PC-3 (cell line): Measurements from ENCODE around the gene FBXO24.

Experiments used
- EZH2 ChIP-seq: fragments of 300-600 bp; sonication (generic); IDR thresholded peaks from one replicate; pipeline ENCODE4 v1.6.1; 2017; ENCODE audit warnings: antibody characterized with exemption, mild to moderate bottlenecking, low read length; ENCODE audit not compliant: unreplicated experiment
- EZH2phosphoT487 ChIP-seq: fragments of 300-600 bp; sonication (generic); IDR thresholded peaks from 2 replicates; pipeline ENCODE4 v1.6.1; 2018; ENCODE audit warnings: mild to moderate bottlenecking, antibody characterized with exemption, low read length, borderline replicate concordance
- TF ChIP-seq, protein P1 (sequence below): fragments of 300-600 bp; sonication (generic); conservative IDR thresholded peaks from 2 replicates; pipeline ENCODE4 v1.5.1; 2017; ENCODE audit warnings: antibody characterized with exemption, low read depth, mild to moderate bottlenecking, low read length

DNA sequence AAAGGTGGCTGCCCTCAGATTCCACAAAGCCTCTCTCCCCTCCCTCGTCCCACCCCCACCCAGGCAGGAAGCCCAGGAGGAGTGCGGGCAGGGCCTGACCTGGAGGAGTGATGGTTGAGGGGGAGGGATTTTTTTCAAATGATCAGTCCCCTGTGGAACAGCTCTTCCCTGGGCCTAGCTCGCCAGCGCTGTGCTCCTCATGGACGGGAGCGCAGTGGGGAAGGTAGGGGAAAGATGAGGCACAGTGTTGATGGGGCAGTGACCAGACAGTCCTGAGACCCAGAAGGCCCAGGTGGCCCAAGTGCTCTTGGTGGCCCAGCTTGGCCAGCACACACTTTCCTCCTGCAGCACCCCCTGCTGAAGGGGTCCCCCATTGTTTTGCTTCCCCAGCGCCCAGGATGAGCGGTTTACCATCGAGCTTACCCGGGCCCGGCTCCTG lies 21.0 kb upstream of the FBXO24 start:
- TF ChIP-seq, protein P1, sequence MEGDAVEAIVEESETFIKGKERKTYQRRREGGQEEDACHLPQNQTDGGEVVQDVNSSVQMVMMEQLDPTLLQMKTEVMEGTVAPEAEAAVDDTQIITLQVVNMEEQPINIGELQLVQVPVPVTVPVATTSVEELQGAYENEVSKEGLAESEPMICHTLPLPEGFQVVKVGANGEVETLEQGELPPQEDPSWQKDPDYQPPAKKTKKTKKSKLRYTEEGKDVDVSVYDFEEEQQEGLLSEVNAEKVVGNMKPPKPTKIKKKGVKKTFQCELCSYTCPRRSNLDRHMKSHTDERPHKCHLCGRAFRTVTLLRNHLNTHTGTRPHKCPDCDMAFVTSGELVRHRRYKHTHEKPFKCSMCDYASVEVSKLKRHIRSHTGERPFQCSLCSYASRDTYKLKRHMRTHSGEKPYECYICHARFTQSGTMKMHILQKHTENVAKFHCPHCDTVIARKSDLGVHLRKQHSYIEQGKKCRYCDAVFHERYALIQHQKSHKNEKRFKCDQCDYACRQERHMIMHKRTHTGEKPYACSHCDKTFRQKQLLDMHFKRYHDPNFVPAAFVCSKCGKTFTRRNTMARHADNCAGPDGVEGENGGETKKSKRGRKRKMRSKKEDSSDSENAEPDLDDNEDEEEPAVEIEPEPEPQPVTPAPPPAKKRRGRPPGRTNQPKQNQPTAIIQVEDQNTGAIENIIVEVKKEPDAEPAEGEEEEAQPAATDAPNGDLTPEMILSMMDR, result no peak
- no peak for TF ChIP-seq EZH2phosphoT487
- TF ChIP-seq EZH2, result no peak
